Colonic mucosa (tissue), 4 donors: Measurements from ENCODE around the gene PDCD5. TPM values are rescaled to one million over a fixed set of nuclear protein-coding genes. Genes with fewer than 3 reads are reported as not detected.

Source experiments
- DNase-seq: peaks from one replicate; pipeline ENCODE4 v3.0.0-alpha.2; 2020
- H3K27ac ChIP-seq: fragments of 200-600 bp; one replicate; pipeline ENCODE4 v1.8.0; 2021
- H3K27me3 ChIP-seq: fragments of 200-600 bp; one replicate; pipeline ENCODE4 v1.8.0; 2021
- H3K36me3 ChIP-seq: fragments of 200-600 bp; one replicate; pipeline ENCODE4 v1.8.0; 2021
- H3K4me1 ChIP-seq: fragments of 200-600 bp; one replicate; pipeline ENCODE4 v1.8.0; 2021; ENCODE audit warnings: mild to moderate bottlenecking
- H3K4me3 ChIP-seq: fragments of 200-600 bp; one replicate; pipeline ENCODE4 v1.8.0; 2021
- H3K9ac ChIP-seq, 2 donors: one replicate each; pipeline ENCODE4 v1.7.0; 2013; ENCODE audit warnings: control low read depth in 2 of 2, low read depth in 2 of 2, low read length in 2 of 2
- H3K9me3 ChIP-seq: fragments of 200-600 bp; one replicate; pipeline ENCODE4 v1.8.0; 2021
- CTCF ChIP-seq: fragments of 200-600 bp; IDR thresholded peaks from one replicate; pipeline ENCODE4 v1.8.0; 2022; ENCODE audit warnings: antibody characterized with exemption, mild to moderate bottlenecking
- intact Hi-C: fragments of 100-400 bp; cut with DNase I; formaldehyde crosslinking; loops from one replicate; pipeline ENCODE4 v1.14.1; 2022
- total RNA-seq, 2 donors: library from RNA; stranded (reverse); fragmentation: NEBNext Ultra II Directional in 1 of 2; extraction: Animal tissue kit (Norgen Biotek cat#: 25700) in 1 of 2; gene quantifications; one replicate each; pipeline ENCODE4 v1.2.1, GENCODE V29; 2021
- donor health status: healthy.
- donor health status: DM: no; HTN: no; CAD: no.
- donor health status: DM: no; HTN: no; CAD: no.

PDCD5 gene
- total RNA-seq, 2 donors from 2014 or later = 66.7 to 70.8 TPM

- Histone ChIP-seq H3K36me3 (no peaks in the 10 kb centered on the region), H3K9ac (no peak overlapping the region), H3K27ac (no peak overlapping the region), H3K4me3 (no peak overlapping the region), H3K4me1 (no peaks in the 10 kb centered on the region), H3K9me3 (no peaks in the 10 kb centered on the region), H3K27me3 (no peaks in the 10 kb centered on the region)
- intact Hi-C loops = no loop called here
- TF ChIP-seq CTCF = no peak
- DNase-seq = no peak
Observed at GRCh38 chr19:32542477-32543108, 38.4 kb upstream of the PDCD5 start.

- H3K4me1 ChIP-seq = no peaks in the 10 kb centered on the region
- H3K4me3 ChIP-seq = no peak overlapping the region
- no peaks in the 10 kb centered on the region for H3K27me3 ChIP-seq
- intact Hi-C loops = no loop called here
- H3K36me3 ChIP-seq = no peaks in the 10 kb centered on the region
- H3K9ac ChIP-seq = no peak overlapping the region
- H3K9me3 ChIP-seq = no peaks in the 10 kb centered on the region
- no peak for TF ChIP-seq CTCF
- H3K27ac ChIP-seq = no peak overlapping the region
- no peak for DNase-seq
Observed at GRCh38 chr19:32543115-32543900, 37.7 kb upstream of the PDCD5 start.

- H3K4me1 ChIP-seq = no peaks in the 10 kb centered on the region
- no peaks in the 10 kb centered on the region for H3K27me3 ChIP-seq
- H3K27ac ChIP-seq = no peak overlapping the region
- no peak overlapping the region for H3K4me3 ChIP-seq
- H3K9ac ChIP-seq = no peak overlapping the region
- H3K36me3 ChIP-seq = no peaks in the 10 kb centered on the region
- no peaks in the 10 kb centered on the region for H3K9me3 ChIP-seq
- TF ChIP-seq CTCF = no peak
- no peak for DNase-seq
- intact Hi-C loops = no loop called here
Observed at GRCh38 chr19:32544917-32545316, 36.1 kb upstream of the PDCD5 start.

- no peak overlapping the region for H3K9ac ChIP-seq
- no peaks in the 10 kb centered on the region for H3K9me3 ChIP-seq
- H3K4me1 ChIP-seq = no peaks in the 10 kb centered on the region
- H3K4me3 ChIP-seq = no peak overlapping the region
- DNase-seq = no peak
- H3K27ac ChIP-seq = no peak overlapping the region
- no peak for TF ChIP-seq CTCF
- intact Hi-C loops = no loop called here
- H3K27me3 ChIP-seq = no peaks in the 10 kb centered on the region
- H3K36me3 ChIP-seq = no peaks in the 10 kb centered on the region
Observed at GRCh38 chr19:32550666-32551065, 30.3 kb upstream of the PDCD5 start.

- intact Hi-C loops = no loop called here
- DNase-seq = no peak
- no peak overlapping the region for H3K9ac ChIP-seq
- no peak overlapping the region for H3K4me3 ChIP-seq
- no peaks in the 10 kb centered on the region for H3K27me3 ChIP-seq
- H3K4me1 ChIP-seq = no peaks in the 10 kb centered on the region
- H3K9me3 ChIP-seq = no peaks in the 10 kb centered on the region
- H3K36me3 ChIP-seq = no peaks in the 10 kb centered on the region
- no peak overlapping the region for H3K27ac ChIP-seq
- no peak for TF ChIP-seq CTCF
Observed at GRCh38 chr19:32555786-32556185, 25.2 kb upstream of the PDCD5 start.
